ENCODE data around the gene RASA3. TPM values are rescaled to one million over a fixed set of nuclear protein-coding genes. Genes with fewer than 3 reads are reported as not detected.
A peak's percentile ranks its signal among the peaks of the same experiment; 100 is the strongest.
"Not testable (repeated sequence)": the region's sequence is repeated elsewhere in the genome, so short reads cannot be mapped to it uniquely, and the experiment has no call there.

RASA3 gene
- total RNA-seq, 4 donors from 2014 or later, result 29.5 to 38.1 (median 34.6) TPM

- no peak overlapping the region for H3K27ac ChIP-seq (replicated peaks in 1 of 4)
- no peaks in the 10 kb centered on the region for H3K36me3 ChIP-seq
- H3K4me3 ChIP-seq, result no peak overlapping the region
- intact Hi-C loops (cut with DNase I), result no loop called here
- peaks cover 0 to 5% (median 0%) of the 10 kb centered on the region in 4 donors for H3K27me3 ChIP-seq
- no peak for DNase-seq (ENCODE audit: extremely low spot score)
- H3K9me3 ChIP-seq, result no peaks in the 10 kb centered on the region
- H3K4me1 ChIP-seq, result peaks cover 4 to 18% (median 7%) of the 10 kb centered on the region in 4 donors
- WGBS, result 86% methylated on average over 7 of the region's 7 CpGs
- no peak for TF ChIP-seq EP300 (IDR thresholded peaks at IDR 0.05)
- TF ChIP-seq POLR2AphosphoS5 (IDR thresholded peaks at IDR 0.05), result no peak
- no peak for TF ChIP-seq CTCF (IDR thresholded peaks at IDR 0.05)
- no peak for TF ChIP-seq POLR2A (IDR thresholded peaks at IDR 0.05; ENCODE audit: low read depth)
These were observed 4.2 kb upstream of the RASA3 start for GRCh38 chr13:114136576-114136975.

DNA sequence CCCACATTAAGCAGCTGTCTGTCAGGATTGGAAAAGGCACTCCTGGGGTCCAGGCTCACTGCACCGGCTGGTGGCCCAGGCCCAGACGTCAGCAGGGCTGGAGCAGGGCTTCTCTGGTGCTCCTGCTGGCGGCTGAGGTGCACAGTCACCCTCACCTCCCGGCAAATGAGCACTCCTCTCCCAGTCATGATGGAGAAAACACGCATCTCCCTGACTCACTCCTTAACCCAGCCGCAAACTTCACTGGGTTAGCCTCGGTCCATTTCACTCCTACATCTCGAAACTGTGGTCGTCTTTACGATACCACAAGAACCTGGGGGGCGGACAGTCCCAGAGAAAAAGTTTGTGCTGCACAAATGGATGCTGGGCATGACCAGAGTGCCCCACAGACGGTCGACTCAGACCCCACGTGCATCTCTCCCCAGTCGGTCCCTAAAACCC lies 3.3 kb upstream of the RASA3 start:
- no peak for DNase-seq (ENCODE audit: extremely low spot score)
- intact Hi-C loops (cut with DNase I), result no loop called here
- Histone ChIP-seq H3K4me3 (no peak overlapping the region), H3K27ac (replicated peaks in 1 of 4) (no peak overlapping the region), H3K36me3 (no peaks in the 10 kb centered on the region), H3K4me1 (peaks cover 5 to 26% (median 12%) of the 10 kb centered on the region in 4 donors), H3K9me3 (no peaks in the 10 kb centered on the region), H3K27me3 (peaks cover 0 to 6% (median 0%) of the 10 kb centered on the region in 4 donors)
- WGBS, result 92% methylated on average over 13 of the region's 15 CpGs
- no peak for TF ChIP-seq POLR2A (IDR thresholded peaks at IDR 0.05; ENCODE audit: low read depth)

- peak overlapping the region in 1 of 4 donors; percentile 10 for H3K27ac ChIP-seq (replicated peaks in 1 of 4)
- no peak for TF ChIP-seq EP300 (IDR thresholded peaks at IDR 0.05)
- TF ChIP-seq POLR2AphosphoS5 (IDR thresholded peaks at IDR 0.05), result no peak
- TF ChIP-seq CTCF (IDR thresholded peaks at IDR 0.05), result no peak
- TF ChIP-seq POLR2A (IDR thresholded peaks at IDR 0.05; ENCODE audit: low read depth), result no peak
These were observed 2.7 kb upstream of the RASA3 start for GRCh38 chr13:114134944-114135610.

DNA sequence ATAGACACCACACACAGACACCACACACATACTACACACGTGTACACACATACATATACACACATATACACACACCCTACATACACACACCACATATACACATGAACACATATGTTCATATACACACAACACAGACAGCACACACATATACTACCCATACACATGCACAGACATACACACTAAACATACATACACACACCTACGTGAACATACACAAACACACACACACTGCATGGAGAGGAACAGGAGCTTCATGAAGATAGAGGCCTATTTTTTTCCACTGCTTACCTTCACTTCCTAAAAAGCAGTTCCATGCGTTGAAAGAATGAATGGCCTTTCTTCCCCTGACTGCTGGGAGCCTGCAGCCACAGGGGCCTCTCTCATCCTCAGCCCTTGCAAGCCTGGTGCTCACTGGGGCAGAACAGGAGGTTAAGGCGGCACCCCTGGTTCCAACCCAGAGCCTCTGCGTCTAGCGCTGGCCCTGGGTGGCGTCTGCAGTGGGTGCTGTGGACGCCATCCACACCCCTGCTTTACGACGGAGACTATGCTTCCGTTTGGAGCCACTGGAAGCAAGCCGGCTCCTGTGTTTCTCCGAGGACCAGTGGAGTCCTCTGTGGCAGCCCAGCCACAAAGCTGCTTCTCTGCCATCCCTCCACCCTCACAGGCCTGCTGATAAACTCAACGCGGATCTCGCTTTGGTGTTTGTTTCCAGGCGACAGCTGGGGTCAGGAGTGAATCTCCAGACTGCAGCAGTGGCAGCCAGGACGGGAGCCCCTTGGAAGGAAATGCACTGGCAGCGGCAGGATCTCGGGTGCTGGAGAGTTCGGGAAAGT lies 1.9 kb upstream of the RASA3 start:
- peaks cover 0 to 6% (median 0%) of the 10 kb centered on the region in 4 donors for H3K27me3 ChIP-seq
- H3K9me3 ChIP-seq, result no peaks in the 10 kb centered on the region
- H3K36me3 ChIP-seq, result no peaks in the 10 kb centered on the region
- intact Hi-C loops (cut with DNase I), result loop anchor here (5.0 kb wide), 1 partner anchor 67 kb away; no protein-coding TSS in a partner anchor
- H3K27ac ChIP-seq (replicated peaks in 1 of 4), result peak overlapping the region in 3 of 4 donors; percentile 10 to 63 (median 51)
- WGBS, result 69% methylated on average over 14 of the region's 21 CpGs
- no peak for DNase-seq (ENCODE audit: extremely low spot score)
- no peak overlapping the region for H3K4me3 ChIP-seq
- H3K4me1 ChIP-seq, result peaks cover 19 to 40% (median 26%) of the 10 kb centered on the region in 4 donors
- no peak for TF ChIP-seq CTCF (IDR thresholded peaks at IDR 0.05)
- TF ChIP-seq POLR2AphosphoS5 (IDR thresholded peaks at IDR 0.05), result no peak
- no peak for TF ChIP-seq EP300 (IDR thresholded peaks at IDR 0.05)
- no peak for TF ChIP-seq POLR2A (IDR thresholded peaks at IDR 0.05; ENCODE audit: low read depth)

More at GRCh38 chr13:114134944-114135610, 2.7 kb upstream of the RASA3 start:
- no peak for DNase-seq (ENCODE audit: extremely low spot score)
- no peaks in the 10 kb centered on the region for H3K36me3 ChIP-seq
- peaks cover 12 to 33% (median 19%) of the 10 kb centered on the region in 4 donors for H3K4me1 ChIP-seq
- 71% methylated on average over 12 of the region's 12 CpGs for WGBS
- H3K27me3 ChIP-seq, result peaks cover 0 to 6% (median 0%) of the 10 kb centered on the region in 4 donors
- no peak overlapping the region for H3K4me3 ChIP-seq
- no peaks in the 10 kb centered on the region for H3K9me3 ChIP-seq
- intact Hi-C loops (cut with DNase I), result loop anchor here (5.0 kb wide), 1 partner anchor 68 kb away; no protein-coding TSS in a partner anchor

DNA sequence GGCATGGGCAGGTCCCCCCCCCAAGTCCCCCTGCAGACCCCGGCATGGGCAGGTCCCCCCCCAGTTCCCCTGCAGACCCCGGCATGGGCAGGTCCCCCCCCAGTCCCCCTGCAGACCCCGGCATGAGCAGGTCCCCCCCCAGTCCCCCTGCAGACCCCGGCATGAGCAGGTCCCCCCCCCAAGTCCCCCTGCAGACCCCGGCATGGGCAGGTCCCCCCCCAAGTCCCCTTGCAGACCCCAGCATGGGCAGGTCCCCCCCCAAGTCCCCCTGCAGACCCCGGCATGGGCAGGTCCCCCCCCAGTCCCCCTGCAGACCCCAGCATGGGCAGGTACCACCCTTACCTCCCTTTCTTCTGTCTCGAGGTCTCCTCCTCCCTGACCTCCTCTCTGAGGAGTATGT lies 1.1 kb upstream of the RASA3 start:
- not testable (repeated sequence) for H3K36me3 ChIP-seq; H3K27ac ChIP-seq (replicated peaks in 1 of 4); H3K27me3 ChIP-seq; H3K9me3 ChIP-seq; H3K4me3 ChIP-seq; DNase-seq (ENCODE audit: extremely low spot score)
- intact Hi-C loops (cut with DNase I), result loop anchor here (5.0 kb wide), 1 partner anchor 66 kb away; no protein-coding TSS in a partner anchor
- peaks cover 27 to 48% (median 34%) of the 10 kb centered on the region in 4 donors for H3K4me1 ChIP-seq
- WGBS, result 90% methylated on average over 2 of the region's 7 CpGs

- not testable (repeated sequence) for DNase-seq (ENCODE audit: extremely low spot score); H3K36me3 ChIP-seq; H3K9me3 ChIP-seq; H3K27me3 ChIP-seq
- Histone ChIP-seq H3K4me1 (peaks cover 31 to 52% (median 38%) of the 10 kb centered on the region in 4 donors), H3K4me3 (peak overlapping the region; percentile 69 to 98 (median 81)), H3K27ac (replicated peaks in 1 of 4) (peak overlapping the region; percentile 84 to 90 (median 87))
- no CpG with 5 or more reads among the region's 9 CpGs for WGBS
- intact Hi-C loops (cut with DNase I), result loop anchor here (5.0 kb wide), 1 partner anchor 66 kb away; no protein-coding TSS in a partner anchor
These were observed 703 bp upstream of the RASA3 start for GRCh38 chr13:114133126-114133525.

Data from esophagus muscularis mucosa (tissue), 4 donors.